Renal cortical epithelial cell (primary cell): ENCODE measurements around the gene SUMO4. TPM values are rescaled to one million over a fixed set of nuclear protein-coding genes. Genes with fewer than 3 reads are reported as not detected.

ENCODE experiments used
- total RNA-seq: library from RNA; depleted of rRNA; stranded (reverse); fragments of >200 nt; gene quantifications from 2 replicates; pipeline ENCODE4 v1.2.3, GENCODE V29; 2014

Gene SUMO4
- total RNA-seq, 1 donor from 2014 or later, result 3.2 TPM

Other genes with a start within 250 kb of the SUMO4 start
- gene TAB2, start 82.5 kb upstream of the SUMO4 start, total RNA-seq, result 24.7 and 104 TPM in 2 replicates
- gene ZC3H12D, start 84.8 kb downstream of the SUMO4 start, total RNA-seq, result 0.15 TPM in 1 of 2 replicates, not detected in the other
- gene PPIL4, start 145.8 kb downstream of the SUMO4 start, total RNA-seq, result 38.7 and 59.0 TPM in 2 replicates
- gene GINM1, start 166.1 kb downstream of the SUMO4 start, total RNA-seq, result 70.5 and 91.2 TPM in 2 replicates
- 29.5 and 36.8 TPM in 2 replicates for gene KATNA1, start 248.5 kb downstream of the SUMO4 start, total RNA-seq